DND-41 (cell line): ENCODE measurements around the gene TM4SF5.

Source experiments
- CTCF ChIP-seq: IDR thresholded peaks from 2 replicates; pipeline ENCODE4 v1.5.1; 2012; ENCODE audit warnings: borderline replicate concordance, low read length, moderate library complexity, mild to moderate bottlenecking; ENCODE audit not compliant: poor library complexity, severe bottlenecking; ENCODE audit errors: extremely low read depth
- EZH2 ChIP-seq: IDR thresholded peaks from 3 replicates; pipeline ENCODE4 v1.6.1; 2012; ENCODE audit warnings: borderline replicate concordance, low read depth, mild to moderate bottlenecking, moderate library complexity, low read length, inconsistent platforms; ENCODE audit not compliant: severe bottlenecking

GRCh38 chr17:4822835-4823234, 51.1 kb downstream of the TM4SF5 start:
- TF ChIP-seq CTCF (no peak), EZH2 (no peak)
